ENCODE results near the gene NPIPA5.
"Not testable (repeated sequence)": the region's sequence is repeated elsewhere in the genome, so short reads cannot be mapped to it uniquely, and the experiment has no call there.

- not testable (repeated sequence) for TF ChIP-seq CTCF, POLR2A (IDR thresholded peaks at IDR 0.05)
These were observed 26.3 kb downstream of the NPIPA5 start for GRCh38 chr16:15351745-15352144.
